K562 (cell line): ENCODE results near the gene COL13A1. TPM values are rescaled to one million over a fixed set of nuclear protein-coding genes. Genes with fewer than 3 reads are reported as not detected.

ENCODE experiments used
- DLX4 ChIP-seq: fragments of 250-450 bp; sonication (Bioruptor Pico); IDR thresholded peaks from 2 replicates; pipeline ENCODE4 v1.6.1; 2021; ENCODE audit warnings: mild to moderate bottlenecking
- NFIX ChIP-seq: fragments of 250-450 bp; sonication (Bioruptor Pico); IDR thresholded peaks from 2 replicates; pipeline ENCODE4 v1.4.0; 2020; ENCODE audit warnings: low read depth, mild to moderate bottlenecking, moderate library complexity
- ZNF518B ChIP-seq: fragments of 250-450 bp; sonication (Bioruptor Pico); IDR thresholded peaks from 2 replicates; pipeline ENCODE4 v1.5.0; 2021; ENCODE audit warnings: mild to moderate bottlenecking, moderate library complexity
- polyA plus RNA-seq, 8 experiments: library from polyadenylated mRNA; depleted of rRNA in 4 of 8; stranded (reverse) in 5 of 8; unstranded in 3 of 8; fragments of >200 nt; fragmentation: Nextera tagmentation in 2 of 8; fragmentation: Illumina TruSeq in 1 of 8; extraction: Ambion mirVana in 2 of 8; extraction: Trizol in 1 of 8; gene quantifications; 2 replicates each; pipeline versions ENCODE4 v1.2.1 to v1.2.3, GENCODE V29; 2011 to 2014; ENCODE audit warnings: inconsistent platforms in 1 of 8, missing spikeins in 1 of 8
- total RNA-seq, 7 experiments: library from RNA; depleted of rRNA in 6 of 7; stranded (reverse); fragments of >200 nt in 6 of 7; fragmentation: Illumina TruSeq in 2 of 7; extraction: Trizol in 2 of 7; gene quantifications; 2 replicates each; pipeline versions ENCODE4 v1.2.1 to v1.2.3, GENCODE V29; 2011 to 2021; ENCODE audit warnings: low replicate concordance in 1 of 7
- TF ChIP-seq, protein P1 (sequence below): sonication (generic); formaldehyde crosslinking; IDR thresholded peaks from 2 replicates; pipeline ENCODE4 v1.8.0; 2022; ENCODE audit warnings: mild to moderate bottlenecking, low read depth, missing genetic modification reagents
- TF ChIP-seq, protein P2 (sequence below), 2 experiments: fragments of 200-800 bp in 1 of 2; sonication (Bioruptor generic) in 1 of 2; sonication (generic) in 1 of 2; formaldehyde crosslinking in 1 of 2; IDR thresholded peaks in 1 of 2; conservative IDR thresholded peaks in 1 of 2; 2 replicates each; pipeline versions ENCODE4 v1.5.0 to v1.6.1; 2016 to 2020; ENCODE audit warnings: missing compliant biosample characterization in 1 of 2, missing genetic modification characterization in 1 of 2, missing genetic modification reagents in 1 of 2

The COL13A1 gene
- total and polyA plus RNA-seq, 9 of the 15 experiments (the other 6 are each of a cell fraction or from before 2014, with no cell fraction given), result not detected

GRCh38 chr10:69804775-69805174, 3.1 kb downstream of the COL13A1 start (continued):
- TF ChIP-seq ZNF518B, result no peak
- TF ChIP-seq, protein P1, sequence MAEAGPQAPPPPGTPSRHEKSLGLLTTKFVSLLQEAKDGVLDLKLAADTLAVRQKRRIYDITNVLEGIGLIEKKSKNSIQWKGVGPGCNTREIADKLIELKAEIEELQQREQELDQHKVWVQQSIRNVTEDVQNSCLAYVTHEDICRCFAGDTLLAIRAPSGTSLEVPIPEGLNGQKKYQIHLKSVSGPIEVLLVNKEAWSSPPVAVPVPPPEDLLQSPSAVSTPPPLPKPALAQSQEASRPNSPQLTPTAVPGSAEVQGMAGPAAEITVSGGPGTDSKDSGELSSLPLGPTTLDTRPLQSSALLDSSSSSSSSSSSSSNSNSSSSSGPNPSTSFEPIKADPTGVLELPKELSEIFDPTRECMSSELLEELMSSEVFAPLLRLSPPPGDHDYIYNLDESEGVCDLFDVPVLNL (CRISPR knock-in tag), result no peak
- TF ChIP-seq DLX4 (CRISPR knock-in tag), result no peak
- TF ChIP-seq, protein P2, sequence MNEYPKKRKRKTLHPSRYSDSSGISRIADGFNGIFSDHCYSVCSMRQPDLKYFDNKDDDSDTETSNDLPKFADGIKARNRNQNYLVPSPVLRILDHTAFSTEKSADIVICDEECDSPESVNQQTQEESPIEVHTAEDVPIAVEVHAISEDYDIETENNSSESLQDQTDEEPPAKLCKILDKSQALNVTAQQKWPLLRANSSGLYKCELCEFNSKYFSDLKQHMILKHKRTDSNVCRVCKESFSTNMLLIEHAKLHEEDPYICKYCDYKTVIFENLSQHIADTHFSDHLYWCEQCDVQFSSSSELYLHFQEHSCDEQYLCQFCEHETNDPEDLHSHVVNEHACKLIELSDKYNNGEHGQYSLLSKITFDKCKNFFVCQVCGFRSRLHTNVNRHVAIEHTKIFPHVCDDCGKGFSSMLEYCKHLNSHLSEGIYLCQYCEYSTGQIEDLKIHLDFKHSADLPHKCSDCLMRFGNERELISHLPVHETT (CRISPR knock-in tag; conservative IDR thresholded peaks at IDR 0.05 in 1 of 2, IDR thresholded peaks at IDR 0.05 in 1 of 2), result no peak
- no peak for TF ChIP-seq NFIX (CRISPR knock-in tag)
